Measurements from ENCODE around the gene CTU1.

Gene CTU1

GRCh38 chr19:51135004-51135403, 26.8 kb upstream of the CTU1 start:
- no peak for DNase-seq (ENCODE audit: low read depth, low spot score)
- no peak for TF ChIP-seq CTCF (IDR thresholded peaks at IDR 0.05; ENCODE audit: low read depth, low read length)
- in situ Hi-C loops (cut with HindIII; ENCODE audit: low sequenced_read_pairs) = no loop called here
- H3K4me3 ChIP-seq (ENCODE audit: low read depth, low read length) = no peak overlapping the region

GRCh38 chr19:51131780-51132680, 23.8 kb upstream of the CTU1 start:
- peak; percentile 1 for DNase-seq (ENCODE audit: low read depth, low spot score)
- no peak overlapping the region for H3K4me3 ChIP-seq (ENCODE audit: low read depth, low read length)
- in situ Hi-C loops (cut with HindIII; ENCODE audit: low sequenced_read_pairs) = no loop called here
- TF ChIP-seq CTCF (IDR thresholded peaks at IDR 0.05; ENCODE audit: low read depth, low read length) = no peak

- in situ Hi-C loops (cut with HindIII; ENCODE audit: low sequenced_read_pairs) = no loop called here
- TF ChIP-seq CTCF (IDR thresholded peaks at IDR 0.05; ENCODE audit: low read depth, low read length) = no peak
- DNase-seq (ENCODE audit: low read depth, low spot score) = no peak
- no peak overlapping the region for H3K4me3 ChIP-seq (ENCODE audit: low read depth, low read length)
Observed at GRCh38 chr19:51129716-51130115, 21.5 kb upstream of the CTU1 start.

GRCh38 chr19:51128227-51128626, 20.0 kb upstream of the CTU1 start:
- no peak overlapping the region for H3K4me3 ChIP-seq (ENCODE audit: low read depth, low read length)
- no peak for DNase-seq (ENCODE audit: low read depth, low spot score)
- in situ Hi-C loops (cut with HindIII; ENCODE audit: low sequenced_read_pairs) = no loop called here
- TF ChIP-seq CTCF (IDR thresholded peaks at IDR 0.05; ENCODE audit: low read depth, low read length) = no peak

GRCh38 chr19:51127755-51128154, 19.5 kb upstream of the CTU1 start:
- H3K4me3 ChIP-seq (ENCODE audit: low read depth, low read length) = no peak overlapping the region
- TF ChIP-seq CTCF (IDR thresholded peaks at IDR 0.05; ENCODE audit: low read depth, low read length) = no peak
- in situ Hi-C loops (cut with HindIII; ENCODE audit: low sequenced_read_pairs) = no loop called here
- no peak for DNase-seq (ENCODE audit: low read depth, low spot score)

GRCh38 chr19:51127032-51127431, 18.8 kb upstream of the CTU1 start:
- DNase-seq (ENCODE audit: low read depth, low spot score) = no peak
- no peak for TF ChIP-seq CTCF (IDR thresholded peaks at IDR 0.05; ENCODE audit: low read depth, low read length)
- in situ Hi-C loops (cut with HindIII; ENCODE audit: low sequenced_read_pairs) = no loop called here
- H3K4me3 ChIP-seq (ENCODE audit: low read depth, low read length) = no peak overlapping the region
